Mesendoderm (in vitro differentiated cells): ENCODE measurements around the gene CEP128.

Experiments
- DNase-seq: peaks from one replicate; pipeline ENCODE4 v3.0.0; 2013
- H2AK5ac ChIP-seq: 2 replicates; pipeline ENCODE4 v1.6.1; 2013; ENCODE audit warnings: low read length, inconsistent platforms
- H2BK120ac ChIP-seq: 2 replicates; pipeline ENCODE4 v1.6.1; 2013; ENCODE audit warnings: low read depth, mild to moderate bottlenecking, low read length, moderate library complexity, mixed read lengths
- H2BK15ac ChIP-seq: replicated peaks from 2 replicates; pipeline ENCODE4 v1.6.1; 2013; ENCODE audit warnings: low read depth, mild to moderate bottlenecking, moderate library complexity
- H2BK5ac ChIP-seq: 2 replicates; pipeline ENCODE4 v1.6.1; 2013; ENCODE audit warnings: low read length, inconsistent platforms
- H3K18ac ChIP-seq: 2 replicates; pipeline ENCODE4 v1.6.1; 2013; ENCODE audit warnings: mild to moderate bottlenecking, low read length, mixed read lengths
- H3K23ac ChIP-seq: one replicate; pipeline ENCODE4 v1.6.1; 2013; ENCODE audit warnings: low read length
- H3K27ac ChIP-seq: 2 replicates; pipeline ENCODE4 v1.5.1; 2013; ENCODE audit warnings: low read depth, mild to moderate bottlenecking, inconsistent platforms, low read length, moderate library complexity
- H3K27me3 ChIP-seq: 2 replicates; pipeline ENCODE4 v1.6.1; 2013; ENCODE audit warnings: low read length, control low read depth, mild to moderate bottlenecking, inconsistent platforms; ENCODE audit not compliant: insufficient read depth, poor library complexity
- H3K36me3 ChIP-seq: 2 replicates; pipeline ENCODE4 v1.6.1; 2013; ENCODE audit warnings: low read length, inconsistent platforms; ENCODE audit not compliant: control insufficient read depth, insufficient read depth
- H3K4ac ChIP-seq: one replicate; pipeline ENCODE4 v1.6.1; 2013; ENCODE audit warnings: low read depth, mild to moderate bottlenecking, low read length, moderate library complexity
- H3K4me1 ChIP-seq: 2 replicates; pipeline ENCODE4 v1.6.1; 2013; ENCODE audit warnings: low read depth, low read length, inconsistent platforms; ENCODE audit not compliant: control insufficient read depth
- H3K4me2 ChIP-seq: 2 replicates; pipeline ENCODE4 v1.6.1; 2013; ENCODE audit warnings: low read length
- H3K4me3 ChIP-seq: 2 replicates; pipeline ENCODE4 v1.5.1; 2013; ENCODE audit warnings: mild to moderate bottlenecking, low read length
- H3K56ac ChIP-seq: one replicate; pipeline ENCODE4 v1.6.1; 2013; ENCODE audit warnings: low read length
- H3K79me1 ChIP-seq: 2 replicates; pipeline ENCODE4 v1.6.1; 2013; ENCODE audit warnings: low read length, inconsistent platforms
- H3K79me2 ChIP-seq: 2 replicates; pipeline ENCODE4 v1.6.1; 2013; ENCODE audit warnings: mild to moderate bottlenecking, low read length; ENCODE audit not compliant: control insufficient read depth, insufficient read depth
- H3K9ac ChIP-seq: 2 replicates; pipeline ENCODE4 v1.6.1; 2013; ENCODE audit warnings: low read length, inconsistent platforms
- H4K5ac ChIP-seq: one replicate; pipeline ENCODE4 v1.6.1; 2013; ENCODE audit warnings: low read length
- H4K8ac ChIP-seq: one replicate; pipeline ENCODE4 v1.6.1; 2013; ENCODE audit warnings: low read depth, mild to moderate bottlenecking, control low read depth, low read length, moderate library complexity
- WGBS: extraction: QIAGEN DNeasy Blood & Tissue Kit; methylation state at CpG from one replicate; pipeline ENCODE4 v1.1.7; 2013; ENCODE audit warnings: low lambda C conversion rate, missing lambda C conversion rate; ENCODE audit not compliant: insufficient coverage; ENCODE audit errors: extremely low coverage; 5-methylcytosine and 5-hydroxymethylcytosine counted together

Gene CEP128

GRCh38 chr14:80705241-80705980 lies 236.1 kb downstream of the CEP128 start:
- no peak overlapping the region for H3K4me2 ChIP-seq
- H3K56ac ChIP-seq = no peak overlapping the region
- H3K27ac ChIP-seq = no peak overlapping the region
- H4K5ac ChIP-seq = no peak overlapping the region
- H2BK5ac ChIP-seq = no peak overlapping the region
- no peaks in the 10 kb centered on the region for H3K79me2 ChIP-seq
- H3K18ac ChIP-seq = no peak overlapping the region
- no peak overlapping the region for H3K4me3 ChIP-seq
- H2BK120ac ChIP-seq = no peak overlapping the region
- H3K9ac ChIP-seq = no peak overlapping the region
- H4K8ac ChIP-seq = no peak overlapping the region
- H2BK15ac ChIP-seq = no peak overlapping the region
- H3K23ac ChIP-seq = no peak overlapping the region
- no peak overlapping the region for H2AK5ac ChIP-seq
- WGBS = no CpG with 5 or more reads among the region's 1 CpG
- no peaks in the 10 kb centered on the region for H3K79me1 ChIP-seq
- no peaks in the 10 kb centered on the region for H3K27me3 ChIP-seq
- H3K4ac ChIP-seq = no peak overlapping the region
- no peaks in the 10 kb centered on the region for H3K4me1 ChIP-seq
- no peaks in the 10 kb centered on the region for H3K36me3 ChIP-seq
- DNase-seq = no peak

- no CpG with 5 or more reads among the region's 1 CpG for WGBS
- no peak overlapping the region for H2BK120ac ChIP-seq
Measured at GRCh38 chr14:80700601-80701000, 240.9 kb downstream of the CEP128 start.

GRCh38 chr14:80699861-80700260 lies 241.7 kb downstream of the CEP128 start:
- no peak overlapping the region for H2BK120ac ChIP-seq
- no peak for DNase-seq
- no peak overlapping the region for H3K56ac ChIP-seq
- H3K9ac ChIP-seq = no peak overlapping the region
- no peaks in the 10 kb centered on the region for H3K36me3 ChIP-seq
- H3K4me1 ChIP-seq = no peaks in the 10 kb centered on the region
- no peak overlapping the region for H2AK5ac ChIP-seq
- no peaks in the 10 kb centered on the region for H3K79me1 ChIP-seq
- no CpG with 5 or more reads among the region's 4 CpGs for WGBS
- no peak overlapping the region for H3K27ac ChIP-seq
- no peak overlapping the region for H4K8ac ChIP-seq
- H3K4ac ChIP-seq = no peak overlapping the region
- H3K4me2 ChIP-seq = no peak overlapping the region
- H4K5ac ChIP-seq = no peak overlapping the region
- H3K79me2 ChIP-seq = no peaks in the 10 kb centered on the region
- H3K27me3 ChIP-seq = no peaks in the 10 kb centered on the region
- no peak overlapping the region for H3K23ac ChIP-seq
- H2BK15ac ChIP-seq = no peak overlapping the region
- H3K18ac ChIP-seq = no peak overlapping the region
- H3K4me3 ChIP-seq = no peak overlapping the region
- H2BK5ac ChIP-seq = no peak overlapping the region

More at GRCh38 chr14:80700601-80701000, 240.9 kb downstream of the CEP128 start:
- H3K79me1 ChIP-seq = no peaks in the 10 kb centered on the region
- H3K27ac ChIP-seq = no peak overlapping the region
- H3K56ac ChIP-seq = no peak overlapping the region
- H3K4me3 ChIP-seq = no peak overlapping the region
- H4K8ac ChIP-seq = no peak overlapping the region
- no peaks in the 10 kb centered on the region for H3K79me2 ChIP-seq
- no peak overlapping the region for H3K9ac ChIP-seq
- H2BK15ac ChIP-seq = no peak overlapping the region
- H3K4ac ChIP-seq = no peak overlapping the region
- no peaks in the 10 kb centered on the region for H3K4me1 ChIP-seq
- no peak overlapping the region for H3K4me2 ChIP-seq
- no peak for DNase-seq
- H3K36me3 ChIP-seq = no peaks in the 10 kb centered on the region
- no peak overlapping the region for H2AK5ac ChIP-seq
- no peak overlapping the region for H4K5ac ChIP-seq
- H3K23ac ChIP-seq = no peak overlapping the region
- no peak overlapping the region for H2BK5ac ChIP-seq
- no peak overlapping the region for H3K18ac ChIP-seq
- H3K27me3 ChIP-seq = no peaks in the 10 kb centered on the region

GRCh38 chr14:80698974-80699373 lies 242.6 kb downstream of the CEP128 start:
- Histone ChIP-seq H3K18ac (no peak overlapping the region), H3K27ac (no peak overlapping the region), H2BK120ac (no peak overlapping the region), H3K4me2 (no peak overlapping the region), H3K56ac (no peak overlapping the region), H3K9ac (no peak overlapping the region), H2BK15ac (no peak overlapping the region), H3K79me2 (no peaks in the 10 kb centered on the region), H4K8ac (no peak overlapping the region), H3K23ac (no peak overlapping the region), H3K4ac (no peak overlapping the region), H2BK5ac (no peak overlapping the region), H3K27me3 (no peaks in the 10 kb centered on the region), H2AK5ac (no peak overlapping the region), H3K36me3 (no peaks in the 10 kb centered on the region), H3K4me1 (no peaks in the 10 kb centered on the region), H3K4me3 (no peak overlapping the region), H4K5ac (no peak overlapping the region), H3K79me1 (no peaks in the 10 kb centered on the region)
- no peak for DNase-seq
- WGBS = no CpG with 5 or more reads among the region's 6 CpGs

- Histone ChIP-seq H3K9ac (no peak overlapping the region), H3K27ac (no peak overlapping the region)
Measured at GRCh38 chr14:80695869-80696268, 245.7 kb downstream of the CEP128 start.

GRCh38 chr14:80692903-80693302 lies 248.6 kb downstream of the CEP128 start:
- WGBS = no CpG with 5 or more reads among the region's 3 CpGs
- Histone ChIP-seq H3K18ac (no peak overlapping the region), H4K8ac (no peak overlapping the region), H2BK15ac (no peak overlapping the region), H3K27me3 (no peaks in the 10 kb centered on the region), H3K23ac (no peak overlapping the region), H3K27ac (no peak overlapping the region), H3K9ac (no peak overlapping the region), H3K4ac (no peak overlapping the region), H3K4me3 (no peak overlapping the region), H2BK5ac (no peak overlapping the region), H3K4me1 (no peaks in the 10 kb centered on the region), H3K56ac (no peak overlapping the region), H3K36me3 (no peaks in the 10 kb centered on the region), H4K5ac (no peak overlapping the region), H2BK120ac (no peak overlapping the region), H3K79me1 (no peaks in the 10 kb centered on the region), H3K4me2 (no peak overlapping the region), H3K79me2 (no peaks in the 10 kb centered on the region), H2AK5ac (no peak overlapping the region)
- DNase-seq = no peak

More at GRCh38 chr14:80695869-80696268, 245.7 kb downstream of the CEP128 start:
- H3K79me1 ChIP-seq = no peaks in the 10 kb centered on the region
- H3K27me3 ChIP-seq = no peaks in the 10 kb centered on the region
- H3K56ac ChIP-seq = no peak overlapping the region
- H3K4me1 ChIP-seq = no peaks in the 10 kb centered on the region
- no peaks in the 10 kb centered on the region for H3K79me2 ChIP-seq
- no peak for DNase-seq
- H2BK5ac ChIP-seq = no peak overlapping the region
- no peak overlapping the region for H4K5ac ChIP-seq
- no peak overlapping the region for H3K18ac ChIP-seq
- H2BK120ac ChIP-seq = no peak overlapping the region
- no peak overlapping the region for H3K4me3 ChIP-seq
- WGBS = no CpG with 5 or more reads among the region's 4 CpGs
- H3K36me3 ChIP-seq = no peaks in the 10 kb centered on the region
- H4K8ac ChIP-seq = no peak overlapping the region
- H3K4me2 ChIP-seq = no peak overlapping the region
- H2BK15ac ChIP-seq = no peak overlapping the region
- no peak overlapping the region for H3K4ac ChIP-seq
- H2AK5ac ChIP-seq = no peak overlapping the region
- no peak overlapping the region for H3K23ac ChIP-seq
